BE2C (cell line): ENCODE measurements around the gene RBM25. TPM values are rescaled to one million over a fixed set of nuclear protein-coding genes. Genes with fewer than 3 reads are reported as not detected.
A peak's percentile ranks its signal among the peaks of the same experiment; 100 is the strongest.
"Not testable (repeated sequence)": the region's sequence is repeated elsewhere in the genome, so short reads cannot be mapped to it uniquely, and the experiment has no call there.

Experiments
- DNase-seq: peaks from one replicate; pipeline ENCODE4 v3.0.0-alpha.2; 2020
- H3K27me3 ChIP-seq: fragments of 250-450 bp; sonication (Bioruptor Pico); 2 replicates; pipeline ENCODE4 v1.5.1; 2020; ENCODE audit warnings: mild to moderate bottlenecking
- H3K36me3 ChIP-seq: fragments of 250-450 bp; sonication (Bioruptor Pico); 2 replicates; pipeline ENCODE4 v1.5.1; 2020; ENCODE audit warnings: mild to moderate bottlenecking
- H3K4me1 ChIP-seq: fragments of 250-450 bp; sonication (Bioruptor Pico); 2 replicates; pipeline ENCODE4 v1.5.1; 2020
- H3K4me3 ChIP-seq: 2 replicates; pipeline ENCODE4 v1.5.1; 2011; ENCODE audit warnings: low read depth, low read length
- H3K9me3 ChIP-seq: fragments of 250-450 bp; sonication (Bioruptor Pico); 2 replicates; pipeline ENCODE4 v1.5.1; 2020
- polyA plus RNA-seq: library from polyadenylated mRNA; unstranded; fragments of >200 nt; gene quantifications from one replicate; pipeline ENCODE4 v1.2.1, GENCODE V29; 2012; ENCODE audit warnings: low read depth, missing spikeins; ENCODE audit not compliant: insufficient read length, insufficient read depth
- TF ChIP-seq, protein P1 (sequence below): IDR thresholded peaks from 2 replicates; pipeline ENCODE4 v1.5.1; 2012; ENCODE audit warnings: mild to moderate bottlenecking, low read depth, low read length

The RBM25 gene
- polyA plus RNA-seq: 40.9 TPM

DNA sequence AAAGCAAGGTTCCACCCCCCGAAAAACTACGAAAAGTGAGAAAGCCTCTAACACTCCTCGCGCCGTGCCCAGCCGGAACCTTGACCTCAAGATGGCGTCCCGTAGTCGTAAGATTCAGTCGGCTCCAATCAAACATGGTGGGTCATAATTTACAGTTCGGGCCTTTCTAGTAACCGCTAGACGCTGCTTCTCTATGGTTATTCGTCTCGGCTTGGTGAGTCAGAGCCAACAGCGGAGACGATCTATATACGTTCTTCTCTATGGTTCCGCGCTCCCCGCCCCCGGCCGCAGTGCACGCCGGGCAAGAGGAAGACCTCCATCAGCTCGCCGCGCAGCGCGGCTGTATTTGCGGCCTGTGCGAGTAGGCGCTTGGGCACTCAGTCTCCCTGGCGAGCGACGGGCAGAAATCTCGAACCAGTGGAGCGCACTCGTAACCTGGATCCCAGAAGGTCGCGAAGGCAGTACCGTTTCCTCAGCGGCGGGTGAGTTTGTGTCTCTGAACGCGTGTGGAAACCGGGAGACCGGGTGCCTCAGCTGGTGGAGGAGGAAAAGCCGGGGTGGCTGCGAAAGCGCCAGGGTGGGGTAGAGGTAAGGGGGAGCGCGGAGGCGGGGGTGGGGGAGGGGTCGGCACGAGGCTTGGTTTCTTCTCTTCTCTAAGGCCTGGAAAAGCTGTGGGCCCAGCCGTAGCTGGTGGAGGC lies at the start of gene RBM25:
Gene RBM25 (plus strand): TSS at position 311 of the 698 bp plus-strand sequence. CDS start 13,108 bp downstream, outside the sequence.
- Histone ChIP-seq H3K9me3 (no peaks in the 10 kb centered on the region), H3K4me1 (no peaks in the 10 kb centered on the region), H3K36me3 (peaks cover 17% of the 10 kb centered on the region), H3K27me3 (no peaks in the 10 kb centered on the region), H3K4me3 (peak within 1 kb of the TSS; percentile 91)
- peak; percentile 96 for DNase-seq
- TF ChIP-seq, protein P1, sequence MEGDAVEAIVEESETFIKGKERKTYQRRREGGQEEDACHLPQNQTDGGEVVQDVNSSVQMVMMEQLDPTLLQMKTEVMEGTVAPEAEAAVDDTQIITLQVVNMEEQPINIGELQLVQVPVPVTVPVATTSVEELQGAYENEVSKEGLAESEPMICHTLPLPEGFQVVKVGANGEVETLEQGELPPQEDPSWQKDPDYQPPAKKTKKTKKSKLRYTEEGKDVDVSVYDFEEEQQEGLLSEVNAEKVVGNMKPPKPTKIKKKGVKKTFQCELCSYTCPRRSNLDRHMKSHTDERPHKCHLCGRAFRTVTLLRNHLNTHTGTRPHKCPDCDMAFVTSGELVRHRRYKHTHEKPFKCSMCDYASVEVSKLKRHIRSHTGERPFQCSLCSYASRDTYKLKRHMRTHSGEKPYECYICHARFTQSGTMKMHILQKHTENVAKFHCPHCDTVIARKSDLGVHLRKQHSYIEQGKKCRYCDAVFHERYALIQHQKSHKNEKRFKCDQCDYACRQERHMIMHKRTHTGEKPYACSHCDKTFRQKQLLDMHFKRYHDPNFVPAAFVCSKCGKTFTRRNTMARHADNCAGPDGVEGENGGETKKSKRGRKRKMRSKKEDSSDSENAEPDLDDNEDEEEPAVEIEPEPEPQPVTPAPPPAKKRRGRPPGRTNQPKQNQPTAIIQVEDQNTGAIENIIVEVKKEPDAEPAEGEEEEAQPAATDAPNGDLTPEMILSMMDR: peak; percentile 16; the same call in 1 of the 2 replicates

DNA sequence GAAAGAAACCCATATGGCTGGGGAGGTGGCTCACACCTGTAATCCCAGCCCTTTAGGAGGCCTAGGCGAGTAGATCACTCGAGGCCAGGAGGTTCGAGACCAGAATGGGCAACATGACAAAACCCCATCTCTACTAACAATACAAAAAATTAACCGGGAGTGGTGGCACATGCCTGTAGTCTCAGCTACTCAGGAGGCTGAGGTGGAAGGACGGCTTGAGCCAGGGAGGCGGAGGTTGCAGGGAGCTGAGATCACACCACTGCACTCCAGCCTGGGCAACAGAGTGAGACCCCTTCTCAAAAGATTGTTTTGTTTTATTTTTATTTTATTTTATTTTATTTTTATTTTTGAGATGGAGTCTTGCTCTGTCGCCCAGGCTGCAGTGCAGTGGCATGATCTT lies 47.1 kb upstream of the RBM25 start:
- not testable (repeated sequence) for DNase-seq, H3K4me3 ChIP-seq, H3K4me1 ChIP-seq, H3K36me3 ChIP-seq, H3K9me3 ChIP-seq, H3K27me3 ChIP-seq

- Histone ChIP-seq H3K27me3 (no peaks in the 10 kb centered on the region), H3K9me3 (no peaks in the 10 kb centered on the region), H3K36me3 (peaks cover 3% of the 10 kb centered on the region), H3K4me1 (no peaks in the 10 kb centered on the region), H3K4me3 (no peak overlapping the region)
- no peak for DNase-seq
- TF ChIP-seq, protein P1: no peak
These were observed 44.2 kb upstream of the RBM25 start for GRCh38 chr14:73014105-73014504.

- DNase-seq, H3K36me3 ChIP-seq, H3K9me3 ChIP-seq, H3K4me1 ChIP-seq, H3K4me3 ChIP-seq, H3K27me3 ChIP-seq: not testable (repeated sequence)
These were observed 42.8 kb upstream of the RBM25 start for GRCh38 chr14:73015552-73015951.

- H3K4me1 ChIP-seq: not testable (repeated sequence)
These were observed 42.3 kb upstream of the RBM25 start for GRCh38 chr14:73016011-73016410.

DNA sequence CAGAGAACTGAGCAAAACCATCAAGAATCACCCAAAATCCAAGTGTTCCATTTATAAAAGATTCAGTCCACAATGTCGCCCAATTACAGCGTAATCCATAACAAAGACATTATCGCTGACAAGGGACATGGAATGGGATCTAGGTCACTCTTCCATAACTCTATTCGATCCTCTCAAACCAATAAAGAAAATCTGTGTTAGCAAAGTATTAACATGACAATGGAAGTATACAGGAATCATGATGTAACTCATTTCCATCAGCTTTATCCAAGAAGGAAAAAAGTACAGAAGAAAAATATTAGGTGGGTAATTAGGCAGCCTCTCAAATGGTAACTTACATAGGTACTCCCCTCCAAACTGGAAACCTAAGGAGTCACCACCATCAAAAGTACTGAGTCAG lies 36.3 kb upstream of the RBM25 start:
- Histone ChIP-seq H3K9me3 (no peaks in the 10 kb centered on the region), H3K4me1 (no peaks in the 10 kb centered on the region), H3K36me3 (peaks cover 9% of the 10 kb centered on the region; the same call in 1 of the 2 replicates), H3K4me3 (no peak overlapping the region), H3K27me3 (no peaks in the 10 kb centered on the region)
- no peak for DNase-seq
- TF ChIP-seq, protein P1: no peak

More at GRCh38 chr14:73016011-73016410, 42.3 kb upstream of the RBM25 start:
- not testable (repeated sequence) for H3K4me3 ChIP-seq, H3K36me3 ChIP-seq, H3K9me3 ChIP-seq, H3K27me3 ChIP-seq, DNase-seq

- peaks cover 9% of the 10 kb centered on the region; the same call in 1 of the 2 replicates for H3K36me3 ChIP-seq
- H3K27me3 ChIP-seq: no peaks in the 10 kb centered on the region
- DNase-seq: no peak
- no peak overlapping the region for H3K4me3 ChIP-seq
- no peaks in the 10 kb centered on the region for H3K9me3 ChIP-seq
- no peaks in the 10 kb centered on the region for H3K4me1 ChIP-seq
- TF ChIP-seq, protein P1: no peak
These were observed 32.8 kb upstream of the RBM25 start for GRCh38 chr14:73025544-73025943.
